Suppressor macrophage (primary cell): ENCODE results near the gene SRGAP3.

Experiments used
- DNase-seq, 4 experiments: peaks; one replicate each; pipeline ENCODE4 v3.0.0-alpha.2; 2020 to 2022

Gene SRGAP3

GRCh38 chr3:9139366-9139765, 110.1 kb downstream of the SRGAP3 start:
- no peak for DNase-seq

DNA sequence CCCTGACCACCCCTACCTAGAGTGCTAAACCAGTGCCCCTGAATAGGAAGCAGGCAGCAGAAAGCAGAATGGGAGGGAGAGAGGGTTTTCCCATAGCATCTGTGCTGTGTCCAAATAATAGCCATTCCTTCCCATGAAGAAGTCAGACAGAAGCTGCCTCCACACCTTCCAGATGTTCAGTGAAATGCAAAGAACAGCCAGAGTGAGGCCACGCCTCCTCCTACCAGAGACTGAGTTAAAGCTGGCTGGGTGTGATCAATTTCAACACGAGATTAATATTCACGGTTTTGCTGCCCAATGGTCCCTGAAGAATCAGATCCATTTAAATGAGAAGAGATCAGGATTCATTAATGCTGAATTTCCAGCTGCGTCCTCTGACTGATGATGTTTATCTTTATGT, 111.8 kb downstream of the SRGAP3 start:
- DNase-seq: no peak

DNA sequence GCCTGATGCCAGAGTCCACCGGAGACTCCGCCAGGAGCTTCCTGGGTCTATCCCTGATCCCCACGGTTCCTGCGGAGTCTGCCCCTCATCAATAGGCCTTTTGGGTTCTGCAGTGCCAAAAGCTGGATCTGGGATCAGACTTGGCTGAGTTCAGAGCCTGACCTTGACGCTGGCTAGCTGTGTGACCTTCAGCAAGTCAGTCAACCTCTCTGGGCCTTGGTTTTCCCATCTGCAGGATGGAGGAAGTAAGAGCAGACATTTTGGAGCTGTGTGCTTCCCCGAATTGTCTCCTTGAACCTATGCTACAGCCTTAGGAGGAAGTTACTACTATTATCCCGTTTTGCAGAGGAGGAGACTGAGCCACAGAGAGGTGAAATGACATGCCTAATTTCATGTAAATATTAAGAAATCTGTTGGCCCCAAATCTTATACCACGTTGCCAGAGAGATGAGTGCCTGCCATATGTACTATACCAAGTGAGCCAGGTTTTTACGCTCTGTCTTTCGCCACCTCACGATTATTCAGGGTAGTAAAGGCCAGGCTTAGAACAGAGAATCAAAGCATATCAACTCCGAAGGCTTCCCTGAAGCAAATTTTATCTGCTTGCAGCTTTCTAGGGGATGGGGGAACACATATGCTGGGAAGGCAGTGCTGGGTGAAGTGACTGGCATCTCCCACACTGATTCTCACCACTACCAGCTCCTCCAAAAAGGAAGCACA, 112.5 kb downstream of the SRGAP3 start:
- peak in 1 of 4 experiments; percentile 12 for DNase-seq

GRCh38 chr3:9135930-9136525, 113.4 kb downstream of the SRGAP3 start:
- peak in 2 of 4 experiments; percentile 35 to 49 for DNase-seq

- DNase-seq: no peak
Measured at GRCh38 chr3:9135526-9135925, 113.9 kb downstream of the SRGAP3 start.

- no peak for DNase-seq
Measured at GRCh38 chr3:9133656-9134055, 115.8 kb downstream of the SRGAP3 start.

GRCh38 chr3:9130345-9131305, 118.8 kb downstream of the SRGAP3 start:
- DNase-seq: peak; percentile 8 to 57 (median 46)

- no peak for DNase-seq
Measured at GRCh38 chr3:9129365-9129764, 120.1 kb downstream of the SRGAP3 start.

- DNase-seq: no peak
Measured at GRCh38 chr3:9125278-9125951, 124.0 kb downstream of the SRGAP3 start.

- DNase-seq: no peak
Measured at GRCh38 chr3:9124730-9125129, 124.7 kb downstream of the SRGAP3 start.

DNA sequence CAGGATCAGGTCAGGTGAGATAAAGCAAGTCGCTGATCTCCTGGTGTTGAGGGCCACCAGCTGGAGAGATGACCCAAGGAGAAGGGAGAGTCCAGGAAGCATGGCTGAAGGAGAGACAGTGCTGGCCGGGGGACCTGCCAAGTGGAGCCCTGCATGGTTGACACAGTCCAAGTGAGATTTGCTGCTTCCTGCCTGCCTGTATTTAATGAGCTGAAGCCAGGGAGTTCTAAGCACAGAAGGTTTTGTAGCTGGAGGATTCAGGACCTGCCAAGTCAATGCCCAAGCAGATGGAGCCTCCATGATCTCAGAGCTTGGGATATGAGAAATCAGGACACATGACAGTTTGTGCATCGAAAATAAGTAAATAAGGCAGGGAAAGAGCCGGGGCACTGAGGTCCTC, 125.6 kb downstream of the SRGAP3 start:
- no peak for DNase-seq

- DNase-seq: no peak
Measured at GRCh38 chr3:9122732-9123364, 126.6 kb downstream of the SRGAP3 start.

DNA sequence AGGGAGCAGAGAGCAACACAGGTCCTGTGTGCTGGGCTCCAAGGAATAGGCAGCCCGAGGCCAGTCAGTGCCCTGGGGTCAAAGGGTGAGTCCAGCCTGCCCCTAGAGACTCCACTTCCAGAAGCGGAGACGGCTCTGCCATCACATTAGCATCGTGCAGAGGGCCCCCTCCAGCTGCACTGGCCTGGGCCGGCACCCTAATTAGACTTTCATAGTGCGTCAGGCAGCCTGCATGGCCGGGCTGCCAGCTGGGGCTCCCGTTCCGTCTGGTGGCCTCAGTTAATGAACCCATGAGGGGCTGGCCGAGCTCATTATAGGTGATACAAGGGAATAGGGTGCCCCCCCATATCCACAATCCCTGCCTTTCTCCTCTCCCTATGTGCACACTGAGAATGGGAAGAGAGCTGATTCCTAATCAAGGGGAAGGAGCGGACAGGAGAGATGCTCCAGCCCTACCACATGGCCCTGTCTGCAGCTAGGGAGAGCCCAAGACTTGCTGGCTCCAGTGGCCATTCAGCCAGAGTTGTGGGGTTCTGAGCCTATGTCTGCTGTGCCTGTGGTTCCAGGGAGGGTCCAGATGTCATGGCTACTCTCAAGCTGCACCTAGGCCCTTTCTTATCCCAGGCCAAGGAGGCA, 128.0 kb downstream of the SRGAP3 start:
- no peak for DNase-seq

GRCh38 chr3:9119331-9119730, 130.1 kb downstream of the SRGAP3 start:
- peak in 2 of 4 experiments; percentile 21 for DNase-seq

DNA sequence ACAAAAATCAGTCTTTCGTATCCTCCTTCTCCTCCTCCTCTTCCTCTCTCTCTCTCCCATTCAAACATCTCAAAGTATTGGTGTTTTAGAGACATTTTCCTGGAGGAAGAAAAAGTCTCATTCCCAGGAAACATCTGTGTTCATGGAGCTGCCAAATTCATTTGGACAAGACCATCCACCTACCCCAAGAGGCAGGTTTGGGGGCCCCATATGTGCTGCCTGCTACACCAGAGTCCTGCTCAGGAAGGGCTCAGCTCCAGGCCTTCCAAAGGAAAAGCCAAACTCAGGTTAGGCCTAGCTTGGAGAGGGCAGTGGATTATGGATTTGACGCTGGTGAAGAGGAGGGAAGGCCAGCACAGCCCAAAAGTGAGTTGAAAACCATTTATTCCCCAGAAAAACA, 131.2 kb downstream of the SRGAP3 start:
- no peak for DNase-seq

DNA sequence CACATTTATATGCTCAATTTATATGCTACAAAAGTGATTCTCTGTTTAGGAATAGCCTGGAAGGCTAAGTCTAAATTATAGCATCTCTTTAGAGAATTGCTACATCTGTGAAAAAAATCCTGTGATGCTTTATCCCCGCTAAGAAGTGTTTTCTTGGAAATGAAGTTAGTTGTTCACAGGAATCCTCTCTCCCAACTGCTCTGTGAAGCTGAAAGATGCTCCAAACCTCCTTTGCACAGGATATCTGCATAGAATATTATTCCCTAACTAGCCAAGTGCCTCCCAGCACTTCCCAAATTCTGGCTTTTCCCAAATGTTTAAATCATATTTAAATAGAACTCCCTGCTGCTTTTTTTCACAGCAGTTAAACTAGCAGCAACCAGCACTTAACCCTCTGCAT, 132.2 kb downstream of the SRGAP3 start:
- DNase-seq: no peak

- DNase-seq: no peak
Measured at GRCh38 chr3:9116336-9116735, 133.1 kb downstream of the SRGAP3 start.

- DNase-seq: no peak
Measured at GRCh38 chr3:9115336-9115735, 134.1 kb downstream of the SRGAP3 start.

DNA sequence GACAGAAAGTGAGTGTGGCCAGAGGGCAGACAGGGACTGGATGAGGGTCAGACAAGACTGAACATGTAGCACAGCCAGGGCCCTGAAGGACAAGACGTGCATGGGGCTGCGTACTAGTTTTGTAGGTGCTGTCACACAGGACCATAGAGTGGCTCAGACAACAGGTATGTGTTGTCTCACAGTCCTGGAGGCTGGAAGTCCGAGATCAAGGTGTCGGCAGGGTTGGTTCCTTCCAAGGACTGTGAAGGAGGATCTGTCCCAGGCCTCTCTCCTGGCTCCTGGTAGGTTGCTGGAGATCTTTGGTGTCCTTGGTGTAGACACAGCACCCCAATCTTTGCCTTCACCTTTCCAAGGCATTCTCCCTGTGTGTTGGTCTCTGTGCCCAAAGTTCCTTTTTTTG, 136.4 kb downstream of the SRGAP3 start:
- no peak for DNase-seq

DNA sequence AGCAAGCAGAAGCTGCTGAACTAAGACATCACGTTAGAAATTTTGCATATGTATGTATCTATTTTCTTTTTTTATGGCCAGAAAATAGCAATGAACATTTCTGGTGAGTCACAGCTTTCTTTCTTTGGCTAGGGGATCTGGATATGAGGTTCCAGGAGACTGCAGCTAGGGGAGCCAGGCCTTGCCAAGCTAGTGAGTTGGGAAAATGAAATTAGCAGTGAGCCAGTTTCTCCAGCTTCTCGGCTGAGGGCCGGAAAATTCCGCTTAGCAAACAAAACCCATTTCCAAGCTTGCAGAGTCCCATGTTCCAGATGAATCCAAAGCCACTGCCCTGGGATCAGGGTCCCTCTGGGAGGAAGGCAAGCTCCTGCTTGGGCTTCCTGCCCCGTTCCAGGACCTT, 137.6 kb downstream of the SRGAP3 start:
- no peak for DNase-seq

GRCh38 chr3:9111417-9111816, 138.0 kb downstream of the SRGAP3 start:
- DNase-seq: peak in 3 of 4 experiments; percentile 39

DNA sequence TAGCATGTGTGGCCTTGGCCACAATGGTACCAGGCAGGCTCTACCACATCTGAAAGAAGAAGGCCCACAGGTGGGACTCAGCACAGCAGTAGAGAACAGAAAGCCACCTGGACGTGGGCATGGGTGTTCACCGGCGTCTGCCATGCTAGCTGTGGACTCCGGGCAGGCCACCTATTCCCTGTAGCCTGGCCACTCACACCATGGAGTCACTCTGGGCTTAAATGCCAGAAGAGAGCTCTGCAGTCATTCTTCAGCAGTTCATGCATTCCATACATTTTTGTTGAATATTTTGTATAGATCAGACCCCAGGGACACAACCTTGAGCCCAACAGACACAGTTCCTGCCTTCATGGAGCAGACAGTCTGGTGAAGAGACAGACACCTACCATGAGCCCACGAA, 138.6 kb downstream of the SRGAP3 start:
- no peak for DNase-seq
